Right lobe of liver (tissue), 4 donors: ENCODE data around the gene PIAS4.

ENCODE experiments used
- POLR2A ChIP-seq: fragments of 450-650 bp; IDR thresholded peaks from one replicate; pipeline ENCODE4 v1.6.1; 2017; ENCODE audit warnings: antibody characterized with exemption, mild to moderate bottlenecking
- TF ChIP-seq, protein P1 (sequence below), 4 donors: fragments of 200-600 bp in 3 of 4; fragments of 450-650 bp in 1 of 4; IDR thresholded peaks; one replicate each; pipeline versions ENCODE4 v1.5.1 to v1.8.0; 2016 to 2022; ENCODE audit warnings: antibody characterized with exemption in 4 of 4, mild to moderate bottlenecking in 2 of 4
- donor health status: DM: no; HTN: no; CAD: no.
- donor health status: DM: no; HTN: no; CAD: no.
- donor health status: DM: no; HTN: yes; CAD: no.

DNA sequence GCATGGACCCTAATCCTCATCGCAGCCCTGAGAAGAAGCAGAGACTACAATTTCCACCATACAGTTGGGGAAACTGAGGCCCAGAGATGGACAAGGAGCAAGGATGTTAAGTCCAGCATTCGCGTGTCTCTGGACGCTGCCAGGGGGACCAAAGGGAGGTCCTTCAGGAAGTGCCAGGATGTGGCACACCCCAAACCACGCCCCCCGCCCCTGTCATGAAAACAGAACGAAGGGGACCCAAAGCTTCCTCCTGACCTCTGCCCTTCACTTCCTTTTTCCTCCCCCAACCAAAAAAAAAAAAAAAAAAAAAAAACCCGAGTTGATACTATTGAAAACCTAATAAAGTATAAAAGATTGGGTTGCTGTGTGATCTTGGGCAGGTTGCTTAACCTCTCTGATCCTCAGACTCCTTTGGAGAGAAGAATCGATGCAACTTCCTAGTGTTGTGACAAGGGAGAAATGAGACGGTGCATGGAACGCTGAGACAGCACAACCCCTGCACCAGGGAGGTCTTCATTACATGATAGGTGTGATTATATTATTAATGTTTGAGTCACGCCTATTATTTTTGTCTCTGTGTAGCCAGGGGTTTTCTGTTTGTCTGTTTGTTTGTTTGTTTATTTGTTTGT lies 61.9 kb downstream of the PIAS4 start:
- TF ChIP-seq, protein P1, sequence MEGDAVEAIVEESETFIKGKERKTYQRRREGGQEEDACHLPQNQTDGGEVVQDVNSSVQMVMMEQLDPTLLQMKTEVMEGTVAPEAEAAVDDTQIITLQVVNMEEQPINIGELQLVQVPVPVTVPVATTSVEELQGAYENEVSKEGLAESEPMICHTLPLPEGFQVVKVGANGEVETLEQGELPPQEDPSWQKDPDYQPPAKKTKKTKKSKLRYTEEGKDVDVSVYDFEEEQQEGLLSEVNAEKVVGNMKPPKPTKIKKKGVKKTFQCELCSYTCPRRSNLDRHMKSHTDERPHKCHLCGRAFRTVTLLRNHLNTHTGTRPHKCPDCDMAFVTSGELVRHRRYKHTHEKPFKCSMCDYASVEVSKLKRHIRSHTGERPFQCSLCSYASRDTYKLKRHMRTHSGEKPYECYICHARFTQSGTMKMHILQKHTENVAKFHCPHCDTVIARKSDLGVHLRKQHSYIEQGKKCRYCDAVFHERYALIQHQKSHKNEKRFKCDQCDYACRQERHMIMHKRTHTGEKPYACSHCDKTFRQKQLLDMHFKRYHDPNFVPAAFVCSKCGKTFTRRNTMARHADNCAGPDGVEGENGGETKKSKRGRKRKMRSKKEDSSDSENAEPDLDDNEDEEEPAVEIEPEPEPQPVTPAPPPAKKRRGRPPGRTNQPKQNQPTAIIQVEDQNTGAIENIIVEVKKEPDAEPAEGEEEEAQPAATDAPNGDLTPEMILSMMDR (IDR thresholded peaks at IDR 0.05) = no peak
- TF ChIP-seq POLR2A = no peak
